ENCODE measurements around the gene APBA2.

DNA sequence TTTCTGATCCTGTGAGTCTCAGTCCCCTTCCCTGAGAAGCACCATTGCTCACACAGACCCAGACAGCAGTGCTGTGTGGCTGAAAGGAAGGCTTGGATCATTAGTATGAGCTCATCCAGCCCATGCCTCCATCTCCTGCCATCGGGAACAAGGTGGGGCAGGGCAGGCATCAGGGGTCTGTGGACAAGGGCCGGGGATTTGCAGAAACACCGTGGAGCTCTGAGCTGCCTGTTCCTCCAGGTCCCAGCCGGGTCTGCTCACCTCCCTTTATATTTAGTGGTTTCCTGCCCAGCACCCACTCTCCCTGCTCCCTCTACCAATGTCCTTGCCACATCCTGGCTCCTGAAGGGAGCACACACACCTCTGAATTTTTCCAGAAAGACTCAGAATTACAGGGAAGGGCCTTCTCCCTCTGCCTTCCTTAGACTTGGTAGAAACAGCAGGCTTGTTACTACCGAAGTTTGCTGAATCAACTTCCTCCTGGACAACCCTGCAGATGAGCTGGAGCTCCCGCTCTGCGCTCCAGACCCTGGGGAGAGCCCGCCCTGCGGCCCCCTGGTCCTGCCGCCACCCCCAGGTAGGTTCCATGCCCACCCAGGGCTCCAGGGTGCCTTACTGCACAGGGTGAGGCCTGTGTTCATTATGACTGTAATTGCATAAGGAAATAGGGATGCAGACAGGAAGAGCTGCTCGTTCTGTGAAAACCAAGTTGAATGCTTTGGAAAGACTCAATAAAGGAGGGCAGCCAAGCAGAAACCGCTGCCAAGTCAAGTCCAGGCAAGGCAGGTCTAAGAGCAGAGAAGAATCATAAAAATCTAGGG, 255.7 kb downstream of the APBA2 start:
- no peak for TF ChIP-seq POLR2A (IDR thresholded peaks at IDR 0.05)
- TF ChIP-seq, protein P1, sequence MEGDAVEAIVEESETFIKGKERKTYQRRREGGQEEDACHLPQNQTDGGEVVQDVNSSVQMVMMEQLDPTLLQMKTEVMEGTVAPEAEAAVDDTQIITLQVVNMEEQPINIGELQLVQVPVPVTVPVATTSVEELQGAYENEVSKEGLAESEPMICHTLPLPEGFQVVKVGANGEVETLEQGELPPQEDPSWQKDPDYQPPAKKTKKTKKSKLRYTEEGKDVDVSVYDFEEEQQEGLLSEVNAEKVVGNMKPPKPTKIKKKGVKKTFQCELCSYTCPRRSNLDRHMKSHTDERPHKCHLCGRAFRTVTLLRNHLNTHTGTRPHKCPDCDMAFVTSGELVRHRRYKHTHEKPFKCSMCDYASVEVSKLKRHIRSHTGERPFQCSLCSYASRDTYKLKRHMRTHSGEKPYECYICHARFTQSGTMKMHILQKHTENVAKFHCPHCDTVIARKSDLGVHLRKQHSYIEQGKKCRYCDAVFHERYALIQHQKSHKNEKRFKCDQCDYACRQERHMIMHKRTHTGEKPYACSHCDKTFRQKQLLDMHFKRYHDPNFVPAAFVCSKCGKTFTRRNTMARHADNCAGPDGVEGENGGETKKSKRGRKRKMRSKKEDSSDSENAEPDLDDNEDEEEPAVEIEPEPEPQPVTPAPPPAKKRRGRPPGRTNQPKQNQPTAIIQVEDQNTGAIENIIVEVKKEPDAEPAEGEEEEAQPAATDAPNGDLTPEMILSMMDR (IDR thresholded peaks at IDR 0.05), result no peak
